Neural progenitor cell (in vitro differentiated cells): ENCODE results near the gene NCOA6. TPM values are rescaled to one million over a fixed set of nuclear protein-coding genes. Genes with fewer than 3 reads are reported as not detected.
"Not testable (repeated sequence)": the region's sequence is repeated elsewhere in the genome, so short reads cannot be mapped to it uniquely, and the experiment has no call there.

ENCODE experiments used
- DNase-seq: peaks from one replicate; pipeline ENCODE4 v3.0.0-alpha.2; 2016; ENCODE audit warnings: low spot score
- H2AFZ ChIP-seq: fragments of 200-600 bp; sonication (generic); replicated peaks from 2 replicates; pipeline ENCODE4 v1.6.1; 2016; ENCODE audit warnings: antibody characterized with exemption
- H3F3A ChIP-seq: fragments of 200-600 bp; sonication (generic); 2 replicates; pipeline ENCODE4 v1.6.1; 2016; ENCODE audit warnings: antibody characterized with exemption, low read depth
- H3K27ac ChIP-seq: fragments of 200-600 bp; sonication (generic); 2 replicates; pipeline ENCODE4 v1.5.1; 2016; ENCODE audit warnings: mild to moderate bottlenecking
- H3K27me3 ChIP-seq: fragments of 200-600 bp; sonication (generic); 2 replicates; pipeline ENCODE4 v1.6.1; 2016; ENCODE audit warnings: mild to moderate bottlenecking, moderate library complexity
- H3K36me3 ChIP-seq: fragments of 200-600 bp; sonication (generic); 2 replicates; pipeline ENCODE4 v1.5.1; 2016
- H3K4me1 ChIP-seq: fragments of 200-600 bp; sonication (generic); 2 replicates; pipeline ENCODE4 v1.6.1; 2016; ENCODE audit warnings: mixed run types
- H3K4me2 ChIP-seq: fragments of 200-600 bp; sonication (generic); 2 replicates; pipeline ENCODE4 v1.6.1; 2016
- H3K4me3 ChIP-seq: fragments of 200-600 bp; sonication (generic); 2 replicates; pipeline ENCODE4 v1.5.1; 2016
- H3K79me2 ChIP-seq: fragments of 200-600 bp; sonication (generic); 2 replicates; pipeline ENCODE4 v1.6.1; 2016; ENCODE audit warnings: low read depth
- H3K9ac ChIP-seq: fragments of 200-600 bp; sonication (generic); 2 replicates; pipeline ENCODE4 v1.6.1; 2016
- H3K9me3 ChIP-seq: fragments of 200-600 bp; sonication (generic); 2 replicates; pipeline ENCODE4 v1.5.1; 2016; ENCODE audit warnings: low read depth
- H4K20me1 ChIP-seq: fragments of 200-600 bp; sonication (generic); 2 replicates; pipeline ENCODE4 v1.6.1; 2016; ENCODE audit warnings: low read depth
- H3K27ac Mint-ChIP-seq: 3 replicates; pipeline ENCODE4 v1.8.0; 2021; ENCODE audit warnings: mixed read lengths
- H3K27me3 Mint-ChIP-seq: 2 replicates; pipeline ENCODE4 v1.8.0; 2022; ENCODE audit warnings: low read depth, mild to moderate bottlenecking, inconsistent platforms, moderate library complexity, mixed read lengths; ENCODE audit not compliant: insufficient read depth
- H3K36me3 Mint-ChIP-seq: 3 replicates; pipeline ENCODE4 v1.8.0; 2021; ENCODE audit warnings: mixed read lengths
- H3K4me1 Mint-ChIP-seq: 3 replicates; pipeline ENCODE4 v1.8.0; 2021; ENCODE audit warnings: mixed read lengths
- H3K4me3 Mint-ChIP-seq: 3 replicates; pipeline ENCODE4 v1.8.0; 2021; ENCODE audit warnings: mild to moderate bottlenecking, moderate library complexity, mixed read lengths
- H3K9me3 Mint-ChIP-seq: 3 replicates; pipeline ENCODE4 v1.8.0; 2020; ENCODE audit warnings: mixed read lengths
- CTCF ChIP-seq: fragments of 200-600 bp; sonication (generic); IDR thresholded peaks from 2 replicates; pipeline ENCODE4 v1.5.1; 2017; ENCODE audit warnings: antibody characterized with exemption, mild to moderate bottlenecking
- EZH2 ChIP-seq: fragments of 200-600 bp; sonication (generic); IDR thresholded peaks from 2 replicates; pipeline ENCODE4 v1.6.1; 2017; ENCODE audit warnings: antibody characterized with exemption, mild to moderate bottlenecking, moderate library complexity
- EZH2phosphoT487 ChIP-seq: fragments of 200-600 bp; sonication (generic); IDR thresholded peaks from 2 replicates; pipeline ENCODE4 v1.6.1; 2017; ENCODE audit warnings: antibody characterized with exemption
- total RNA-seq: library from RNA; depleted of rRNA; stranded (reverse); fragments of >200 nt; gene quantifications from 2 replicates; pipeline ENCODE4 v1.2.3, GENCODE V29; 2015; ENCODE audit warnings: low replicate concordance

The NCOA6 gene
- total RNA-seq, 1 donor from 2014 or later: 14.3 TPM

- Histone ChIP-seq H3K79me2 (peaks cover 65% of the 10 kb centered on the region), H2AFZ (no peak overlapping the region), H3K4me2 (no peak overlapping the region), H3K27ac (no peak overlapping the region), H3K4me1 (no peaks in the 10 kb centered on the region), H4K20me1 (peaks cover 10% of the 10 kb centered on the region), H3K27me3 (no peaks in the 10 kb centered on the region), H3K9ac (no peak overlapping the region), H3K4me3 (no peak overlapping the region), H3K36me3 (no peaks in the 10 kb centered on the region), H3F3A (no peaks in the 10 kb centered on the region), H3K9me3 (no peaks in the 10 kb centered on the region)
- H3K36me3 Mint-ChIP-seq: peaks cover 19% of the 10 kb centered on the region
- no peaks in the 10 kb centered on the region for H3K4me1 Mint-ChIP-seq
- no peak overlapping the region for H3K27ac Mint-ChIP-seq
- H3K9me3 Mint-ChIP-seq: peaks cover 4% of the 10 kb centered on the region
- H3K27me3 Mint-ChIP-seq: no peaks in the 10 kb centered on the region
- DNase-seq: no peak
- no peak overlapping the region for H3K4me3 Mint-ChIP-seq
- TF ChIP-seq EZH2 (no peak), EZH2phosphoT487 (no peak), CTCF (no peak)
Measured at GRCh38 chr20:34808583-34808982, 16.9 kb downstream of the NCOA6 start.

GRCh38 chr20:34807944-34808465 lies 17.4 kb downstream of the NCOA6 start:
- H3K4me3 Mint-ChIP-seq, H3K27me3 ChIP-seq, H3K27ac Mint-ChIP-seq, H3K9me3 ChIP-seq, H3F3A ChIP-seq, H3K9ac ChIP-seq, H3K4me3 ChIP-seq, H3K36me3 ChIP-seq, H3K4me1 Mint-ChIP-seq, H3K9me3 Mint-ChIP-seq, H2AFZ ChIP-seq, DNase-seq, H3K27me3 Mint-ChIP-seq, H3K27ac ChIP-seq, H3K4me1 ChIP-seq, H3K4me2 ChIP-seq: not testable (repeated sequence)
- H3K36me3 Mint-ChIP-seq: peaks cover 23% of the 10 kb centered on the region
- Histone ChIP-seq H3K79me2 (peaks cover 65% of the 10 kb centered on the region), H4K20me1 (peaks cover 10% of the 10 kb centered on the region)

GRCh38 chr20:34806255-34806654 lies 19.2 kb downstream of the NCOA6 start:
- H3K79me2 ChIP-seq: peaks cover 65% of the 10 kb centered on the region
- no peaks in the 10 kb centered on the region for H3F3A ChIP-seq
- peaks cover 5% of the 10 kb centered on the region for H4K20me1 ChIP-seq
- H2AFZ ChIP-seq: no peak overlapping the region
- H3K4me3 ChIP-seq: no peak overlapping the region
- Mint-ChIP-seq H3K9me3 (peaks cover 15% of the 10 kb centered on the region), H3K27me3 (peaks cover 2% of the 10 kb centered on the region), H3K4me3 (no peak overlapping the region), H3K36me3 (peaks cover 33% of the 10 kb centered on the region), H3K27ac (no peak overlapping the region), H3K4me1 (no peaks in the 10 kb centered on the region)
- no peak for TF ChIP-seq EZH2
- no peak for TF ChIP-seq CTCF
- TF ChIP-seq EZH2phosphoT487: no peak
- no peaks in the 10 kb centered on the region for H3K9me3 ChIP-seq
- no peak overlapping the region for H3K27ac ChIP-seq
- no peak overlapping the region for H3K4me2 ChIP-seq
- H3K36me3 ChIP-seq: no peaks in the 10 kb centered on the region
- no peaks in the 10 kb centered on the region for H3K4me1 ChIP-seq
- no peak for DNase-seq
- H3K27me3 ChIP-seq: no peaks in the 10 kb centered on the region
- H3K9ac ChIP-seq: no peak overlapping the region

GRCh38 chr20:34798871-34799270 lies 26.6 kb downstream of the NCOA6 start:
- peaks cover 81% of the 10 kb centered on the region for H3K79me2 ChIP-seq
- H3K4me3 ChIP-seq: no peak overlapping the region
- no peaks in the 10 kb centered on the region for H3K9me3 ChIP-seq
- H3K27me3 Mint-ChIP-seq: peaks cover 2% of the 10 kb centered on the region
- peaks cover 33% of the 10 kb centered on the region for H3K36me3 Mint-ChIP-seq
- H3K4me1 ChIP-seq: no peaks in the 10 kb centered on the region
- no peak for DNase-seq
- TF ChIP-seq EZH2: no peak
- no peak for TF ChIP-seq CTCF
- no peak for TF ChIP-seq EZH2phosphoT487
- peaks cover 30% of the 10 kb centered on the region for H4K20me1 ChIP-seq
- H3K27me3 ChIP-seq: no peaks in the 10 kb centered on the region
- H3K36me3 ChIP-seq: no peaks in the 10 kb centered on the region
- no peak overlapping the region for H3K4me3 Mint-ChIP-seq
- no peak overlapping the region for H3K4me2 ChIP-seq
- no peak overlapping the region for H3K27ac Mint-ChIP-seq
- H3K9ac ChIP-seq: no peak overlapping the region
- H3F3A ChIP-seq: no peaks in the 10 kb centered on the region
- H3K9me3 Mint-ChIP-seq: peaks cover 26% of the 10 kb centered on the region
- H3K27ac ChIP-seq: no peak overlapping the region
- no peaks in the 10 kb centered on the region for H3K4me1 Mint-ChIP-seq
- H2AFZ ChIP-seq: no peak overlapping the region
